RWPE1 (cell line): ENCODE data around the gene MORF4L1.

ENCODE experiments used
- CTCF ChIA-PET: fragments of 350-600 bp; sonication (Branson Sonifier 250); formaldehyde crosslinking; extraction: SDS; loops from one replicate; lab custom pipeline; 2021; lab: Yijun Ruan, JAX
- POLR2A ChIA-PET: fragments of 400-600 bp; formaldehyde crosslinking; extraction: SDS; loops from one replicate; lab custom pipeline; 2020; ENCODE audit warnings: antibody characterized with exemption; ENCODE audit not compliant: low non-redundant PET; lab: Yijun Ruan, JAX
- DNase-seq: peaks from one replicate; pipeline ENCODE4 v3.0.0; 2012; ENCODE audit warnings: low spot score
- H3K27ac ChIP-seq: fragments of 450-650 bp; 2 replicates; pipeline ENCODE4 v1.5.1; 2017
- TF ChIP-seq, protein P1 (sequence below): fragments of 450-650 bp; conservative IDR thresholded peaks from 2 replicates; pipeline ENCODE4 v1.5.1; 2017; ENCODE audit warnings: low read depth, mild to moderate bottlenecking

Gene MORF4L1

DNA sequence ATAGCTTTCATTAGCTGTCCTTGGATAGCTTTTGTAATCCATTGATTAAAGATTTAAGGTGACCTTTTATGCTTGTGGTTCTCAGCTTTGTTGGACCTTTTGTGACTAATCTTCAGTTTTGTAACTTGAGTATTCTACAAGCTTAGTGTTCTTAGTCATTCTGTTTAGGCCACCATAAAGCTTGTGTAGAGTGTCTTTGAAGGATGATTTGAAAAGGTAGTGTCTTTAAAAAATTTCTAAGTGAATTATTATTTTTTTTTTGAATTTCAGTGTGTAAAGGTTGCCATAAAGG lies 7.5 kb downstream of the MORF4L1 start:
- DNase-seq: no peak
- H3K27ac ChIP-seq: no peak overlapping the region
- CTCF ChIA-PET: interaction anchor here (0.6 to 1.0 kb wide), 3 partner anchors 9 to 483 kb away, joined by 3 to 5 read pairs (median 3); no protein-coding TSS in a partner anchor
- POLR2A ChIA-PET: no interaction called here
- TF ChIP-seq, protein P1, sequence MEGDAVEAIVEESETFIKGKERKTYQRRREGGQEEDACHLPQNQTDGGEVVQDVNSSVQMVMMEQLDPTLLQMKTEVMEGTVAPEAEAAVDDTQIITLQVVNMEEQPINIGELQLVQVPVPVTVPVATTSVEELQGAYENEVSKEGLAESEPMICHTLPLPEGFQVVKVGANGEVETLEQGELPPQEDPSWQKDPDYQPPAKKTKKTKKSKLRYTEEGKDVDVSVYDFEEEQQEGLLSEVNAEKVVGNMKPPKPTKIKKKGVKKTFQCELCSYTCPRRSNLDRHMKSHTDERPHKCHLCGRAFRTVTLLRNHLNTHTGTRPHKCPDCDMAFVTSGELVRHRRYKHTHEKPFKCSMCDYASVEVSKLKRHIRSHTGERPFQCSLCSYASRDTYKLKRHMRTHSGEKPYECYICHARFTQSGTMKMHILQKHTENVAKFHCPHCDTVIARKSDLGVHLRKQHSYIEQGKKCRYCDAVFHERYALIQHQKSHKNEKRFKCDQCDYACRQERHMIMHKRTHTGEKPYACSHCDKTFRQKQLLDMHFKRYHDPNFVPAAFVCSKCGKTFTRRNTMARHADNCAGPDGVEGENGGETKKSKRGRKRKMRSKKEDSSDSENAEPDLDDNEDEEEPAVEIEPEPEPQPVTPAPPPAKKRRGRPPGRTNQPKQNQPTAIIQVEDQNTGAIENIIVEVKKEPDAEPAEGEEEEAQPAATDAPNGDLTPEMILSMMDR: no peak

DNA sequence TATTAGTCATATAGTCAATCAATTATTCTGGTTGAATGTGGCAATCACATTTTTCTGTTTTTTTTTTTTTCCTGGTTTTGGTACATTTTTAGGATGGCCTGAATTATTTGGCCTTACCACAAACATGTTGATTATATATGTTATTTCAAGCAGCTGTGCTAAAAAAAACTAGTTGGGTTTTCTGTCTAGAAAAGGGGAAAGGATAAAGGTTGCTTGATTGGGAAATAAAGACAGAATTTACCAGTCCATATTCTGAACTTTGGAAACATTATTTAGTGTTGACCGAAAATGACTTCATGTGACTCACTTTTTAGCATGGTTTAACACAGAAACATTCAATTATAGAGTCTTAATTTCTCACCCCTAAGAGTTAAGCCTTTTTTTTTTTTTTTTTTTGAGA lies 8.1 kb downstream of the MORF4L1 start:
- ChIA-PET CTCF (interaction anchor here (0.6 kb wide), 2 partner anchors 22 to 96 kb away, joined by 3 to 4 read pairs; no protein-coding TSS in a partner anchor), POLR2A (no interaction called here)

DNA sequence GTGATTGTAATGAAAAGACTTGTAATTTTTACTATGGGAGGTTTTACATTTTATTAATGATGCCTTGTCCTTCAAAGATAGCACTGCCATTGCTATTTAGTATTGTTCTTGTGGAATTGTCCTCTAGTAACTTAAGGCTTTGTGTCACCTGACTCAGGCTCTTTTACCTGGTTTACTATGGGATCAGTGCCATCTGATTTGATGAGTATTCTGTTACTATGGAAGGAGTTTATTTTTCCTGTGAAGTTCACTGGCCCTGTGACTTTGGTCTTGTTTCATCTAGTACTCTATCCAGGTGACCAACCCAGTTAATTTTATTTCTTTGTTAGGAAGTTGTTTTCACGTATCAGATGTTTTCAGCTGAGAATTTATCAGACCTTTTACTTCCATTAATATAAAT lies 9.0 kb downstream of the MORF4L1 start:
- POLR2A ChIA-PET: no interaction called here
- DNase-seq: no peak
- TF ChIP-seq, protein P1: no peak
- CTCF ChIA-PET: interaction anchor here (0.6 kb wide), 1 partner anchor 97 kb away, joined by 3 read pairs; no protein-coding TSS in a partner anchor
- no peak overlapping the region for H3K27ac ChIP-seq

More for the DNA sequence above, 8.1 kb downstream of the MORF4L1 start:
- no peak for DNase-seq
- H3K27ac ChIP-seq: no peak overlapping the region
- TF ChIP-seq, protein P1: no peak

DNA sequence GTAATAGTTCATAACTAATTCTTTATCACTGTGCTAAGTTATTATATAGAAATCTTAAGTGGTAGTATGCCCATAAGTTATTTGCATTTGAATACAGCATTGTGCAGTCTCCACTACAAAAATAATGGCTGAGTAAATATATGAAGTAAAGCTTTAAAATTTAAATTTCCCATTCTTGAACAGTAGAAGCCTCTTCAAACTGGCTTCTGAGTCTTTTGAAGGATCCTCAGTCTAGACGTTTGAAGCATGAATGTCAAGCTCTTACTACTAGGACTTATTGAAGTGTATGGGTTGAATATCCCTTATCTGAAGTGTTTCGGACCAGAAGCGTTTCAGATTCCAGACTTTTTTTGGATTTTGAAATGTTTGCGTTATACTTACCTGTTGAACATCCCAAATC lies 16.3 kb downstream of the MORF4L1 start:
- no peak overlapping the region for H3K27ac ChIP-seq
- TF ChIP-seq, protein P1: no peak
- ChIA-PET CTCF (interaction anchor here (0.5 to 1.1 kb wide), 3 partner anchors 9 to 262 kb away, joined by 3 read pairs; no protein-coding TSS in a partner anchor), POLR2A (no interaction called here)
- no peak for DNase-seq

DNA sequence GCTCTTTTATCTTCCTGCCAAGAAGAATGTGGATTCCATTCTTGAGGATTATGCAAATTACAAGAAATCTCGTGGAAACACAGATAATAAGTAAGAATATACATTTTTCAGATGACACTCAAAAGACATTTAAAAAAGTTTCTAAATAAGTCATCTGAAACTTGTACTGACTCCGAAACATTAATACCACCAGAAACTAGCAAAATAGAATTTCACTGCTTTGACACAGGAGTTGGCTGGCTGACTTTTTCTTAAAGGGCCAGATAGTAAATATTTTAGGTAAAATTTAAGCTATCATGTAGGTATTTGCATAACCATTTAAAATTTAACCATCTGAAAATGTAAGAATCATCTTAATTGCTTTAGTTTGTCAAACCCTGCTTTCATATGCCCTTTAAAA lies 20.8 kb downstream of the MORF4L1 start:
- POLR2A ChIA-PET: no interaction called here
- CTCF ChIA-PET: interaction anchor here (0.8 kb wide), 1 partner anchor 13 kb away, joined by 3 read pairs; no protein-coding TSS in a partner anchor
- no peak overlapping the region for H3K27ac ChIP-seq
- TF ChIP-seq, protein P1: no peak
- DNase-seq: no peak

DNA sequence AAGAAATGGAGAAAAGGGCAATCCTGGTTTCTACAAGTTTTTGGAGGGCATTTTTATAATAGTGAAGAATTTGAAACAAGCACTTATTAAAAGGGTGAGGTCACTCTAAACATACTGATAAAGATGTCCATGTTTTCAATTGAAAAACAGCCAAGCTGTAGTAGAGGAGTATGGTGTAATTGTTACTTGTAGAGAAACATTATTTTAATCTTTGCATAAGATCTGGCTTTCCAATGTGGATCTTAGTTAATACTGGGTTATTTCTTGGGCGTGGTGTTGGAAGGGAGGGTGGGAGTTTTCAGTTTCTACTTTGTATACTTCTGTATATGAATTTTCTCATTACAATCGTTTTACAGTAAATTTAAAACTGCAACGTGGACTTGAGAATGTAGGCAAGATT lies 22.8 kb downstream of the MORF4L1 start:
- TF ChIP-seq, protein P1: no peak
- H3K27ac ChIP-seq: no peak overlapping the region
- CTCF ChIA-PET: interaction anchor here (0.6 to 0.7 kb wide), 2 partner anchors 39 to 249 kb away, joined by 3 read pairs; no protein-coding TSS in a partner anchor
- POLR2A ChIA-PET: no interaction called here
- no peak for DNase-seq
